Immature natural killer cell (primary cell): ENCODE data around the gene ARHGAP12. TPM values are rescaled to one million over a fixed set of nuclear protein-coding genes. Genes with fewer than 3 reads are reported as not detected.

ENCODE experiments used
- DNase-seq, 3 donors: peaks; one replicate each; pipeline ENCODE4 v3.0.0; 2022; ENCODE audit warnings: mixed read lengths in 1 of 3
- H3K27ac Mint-ChIP-seq, 6 donors: one replicate each; pipeline ENCODE4 v1.8.0; 2020; ENCODE audit warnings: mixed read lengths in 6 of 6, mild to moderate bottlenecking in 5 of 6, inconsistent platforms in 4 of 6, moderate library complexity in 3 of 6
- H3K27me3 Mint-ChIP-seq, 3 donors: one replicate each; pipeline ENCODE4 v1.8.0; 2020 to 2021; ENCODE audit warnings: low read depth in 3 of 3, mild to moderate bottlenecking in 3 of 3, mixed read lengths in 3 of 3, moderate library complexity in 3 of 3, inconsistent platforms in 1 of 3
- H3K36me3 Mint-ChIP-seq, 3 donors: one replicate each; pipeline ENCODE4 v1.8.0; 2020; ENCODE audit warnings: mixed read lengths in 3 of 3, inconsistent platforms in 2 of 3, mild to moderate bottlenecking in 2 of 3
- H3K4me1 Mint-ChIP-seq, 2 donors: one replicate each; pipeline ENCODE4 v1.8.0; 2020; ENCODE audit warnings: inconsistent platforms in 2 of 2, mild to moderate bottlenecking in 2 of 2, mixed read lengths in 2 of 2, moderate library complexity in 1 of 2
- H3K4me3 Mint-ChIP-seq, 5 donors: one replicate each; pipeline ENCODE4 v1.8.0; 2020; ENCODE audit warnings: mild to moderate bottlenecking in 5 of 5, mixed read lengths in 5 of 5, inconsistent platforms in 3 of 5, moderate library complexity in 3 of 5
- H3K9me3 Mint-ChIP-seq, 6 donors: one replicate each; pipeline ENCODE4 v1.8.0; 2020; ENCODE audit warnings: mild to moderate bottlenecking in 6 of 6, mixed read lengths in 6 of 6, inconsistent platforms in 4 of 6, moderate library complexity in 3 of 6
- polyA plus RNA-seq, 3 donors: library from polyadenylated mRNA; unstranded; fragments of 300-500 nt; fragmentation: Illumina TruSeq; gene quantifications; one replicate each; pipeline ENCODE4 v1.2.3, GENCODE V29; 2021

ARHGAP12 gene
- polyA plus RNA-seq, 3 donors from 2014 or later, result 6.2 to 11.8 (median 8.1) TPM

- no peak for DNase-seq
- H3K27ac Mint-ChIP-seq, result no peak overlapping the region
- no peak overlapping the region for H3K4me3 Mint-ChIP-seq
- peaks cover 4 to 30% of the 10 kb centered on the region in 2 donors for H3K4me1 Mint-ChIP-seq
- H3K27me3 Mint-ChIP-seq, result peaks cover 0 to 2% (median 0%) of the 10 kb centered on the region in 3 donors
- no peaks in the 10 kb centered on the region for H3K9me3 Mint-ChIP-seq
- H3K36me3 Mint-ChIP-seq, result no peaks in the 10 kb centered on the region
Observed at GRCh38 chr10:31875608-31876007, 53.0 kb downstream of the ARHGAP12 start.

DNA sequence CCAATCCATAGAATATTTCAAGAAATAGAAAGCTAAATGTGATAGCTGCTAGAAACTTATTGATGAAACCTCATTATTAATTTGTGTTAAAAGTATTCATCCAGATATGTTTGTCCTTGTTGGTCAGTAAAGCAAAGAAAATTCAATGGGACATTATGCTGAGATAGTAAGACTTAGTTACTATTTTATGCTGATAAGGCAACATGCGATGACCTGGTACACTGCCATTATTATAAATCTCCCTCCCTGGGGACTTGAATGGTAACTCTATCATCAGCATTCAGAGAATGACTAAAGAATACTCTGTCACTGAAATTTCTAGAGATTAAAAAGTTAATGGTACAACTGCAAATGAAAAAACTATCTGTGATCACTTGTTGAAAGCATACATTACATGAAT is 54.9 kb downstream of the ARHGAP12 start:
- Mint-ChIP-seq H3K4me3 (no peak overlapping the region), H3K27me3 (no peaks in the 10 kb centered on the region), H3K27ac (no peak overlapping the region), H3K4me1 (peaks cover under 1 to 23% of the 10 kb centered on the region in 2 donors), H3K9me3 (no peaks in the 10 kb centered on the region), H3K36me3 (no peaks in the 10 kb centered on the region)
- DNase-seq, result no peak

DNA sequence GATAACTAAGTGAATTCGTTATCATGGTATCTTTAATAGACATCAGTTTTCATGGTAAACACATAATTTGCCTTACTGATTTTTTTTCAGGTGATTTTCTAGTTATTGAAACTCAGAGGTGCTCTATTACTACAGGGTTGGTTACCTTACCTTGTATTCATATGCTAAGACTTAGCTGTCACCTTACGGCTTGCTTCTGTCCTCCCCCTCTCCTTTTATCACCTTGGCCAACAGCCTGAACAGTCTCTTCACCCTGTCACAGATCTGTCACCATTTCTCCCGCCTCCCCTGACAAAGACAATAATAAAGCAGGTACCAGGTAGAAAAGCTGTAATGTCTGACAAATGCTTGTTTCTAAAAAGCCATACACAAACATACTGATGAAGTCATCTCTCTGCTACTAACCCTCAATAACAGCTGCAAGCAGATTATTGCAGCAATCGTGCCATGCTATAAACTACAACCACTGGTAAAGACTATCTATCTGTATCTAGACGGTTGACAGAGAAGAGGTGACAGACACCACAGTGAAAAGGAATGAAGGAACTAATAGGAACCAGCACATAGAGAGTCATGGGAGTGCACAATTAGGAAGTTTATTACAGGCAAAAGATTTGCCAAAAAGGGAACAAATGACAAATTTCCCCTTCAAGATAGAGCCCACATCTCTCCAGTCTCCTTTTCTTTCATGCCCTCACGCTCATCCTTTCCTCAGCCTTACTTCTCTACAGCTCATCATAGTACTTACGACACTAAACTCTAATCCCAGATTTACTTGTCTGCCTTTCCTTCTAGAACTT is 57.2 kb downstream of the ARHGAP12 start:
- no peak for DNase-seq
- no peak overlapping the region for H3K27ac Mint-ChIP-seq
- no peaks in the 10 kb centered on the region for H3K27me3 Mint-ChIP-seq
- no peak overlapping the region for H3K4me3 Mint-ChIP-seq
- H3K4me1 Mint-ChIP-seq, result peaks cover 2 to 16% of the 10 kb centered on the region in 2 donors
- H3K9me3 Mint-ChIP-seq, result no peaks in the 10 kb centered on the region
- H3K36me3 Mint-ChIP-seq, result no peaks in the 10 kb centered on the region

- Mint-ChIP-seq H3K4me1 (peaks cover 11 to 48% of the 10 kb centered on the region in 2 donors), H3K36me3 (peaks cover 0 to 3% (median 0%) of the 10 kb centered on the region in 3 donors), H3K9me3 (no peaks in the 10 kb centered on the region), H3K27me3 (peaks cover 0 to under 1% (median 0%) of the 10 kb centered on the region in 3 donors), H3K27ac (no peak overlapping the region), H3K4me3 (no peak overlapping the region)
- no peak for DNase-seq
Observed at GRCh38 chr10:31867646-31868045, 61.0 kb downstream of the ARHGAP12 start.

GRCh38 chr10:31866118-31866670 is 62.4 kb downstream of the ARHGAP12 start:
- no peaks in the 10 kb centered on the region for H3K9me3 Mint-ChIP-seq
- no peak overlapping the region for H3K4me3 Mint-ChIP-seq
- H3K27me3 Mint-ChIP-seq, result peaks cover 0 to 2% (median 0%) of the 10 kb centered on the region in 3 donors
- no peak for DNase-seq
- H3K4me1 Mint-ChIP-seq, result peaks cover 16 to 57% of the 10 kb centered on the region in 2 donors
- H3K36me3 Mint-ChIP-seq, result peaks cover 0 to 6% (median 0%) of the 10 kb centered on the region in 3 donors
- peak overlapping the region in 1 of 6 donors; percentile 9 for H3K27ac Mint-ChIP-seq

DNA sequence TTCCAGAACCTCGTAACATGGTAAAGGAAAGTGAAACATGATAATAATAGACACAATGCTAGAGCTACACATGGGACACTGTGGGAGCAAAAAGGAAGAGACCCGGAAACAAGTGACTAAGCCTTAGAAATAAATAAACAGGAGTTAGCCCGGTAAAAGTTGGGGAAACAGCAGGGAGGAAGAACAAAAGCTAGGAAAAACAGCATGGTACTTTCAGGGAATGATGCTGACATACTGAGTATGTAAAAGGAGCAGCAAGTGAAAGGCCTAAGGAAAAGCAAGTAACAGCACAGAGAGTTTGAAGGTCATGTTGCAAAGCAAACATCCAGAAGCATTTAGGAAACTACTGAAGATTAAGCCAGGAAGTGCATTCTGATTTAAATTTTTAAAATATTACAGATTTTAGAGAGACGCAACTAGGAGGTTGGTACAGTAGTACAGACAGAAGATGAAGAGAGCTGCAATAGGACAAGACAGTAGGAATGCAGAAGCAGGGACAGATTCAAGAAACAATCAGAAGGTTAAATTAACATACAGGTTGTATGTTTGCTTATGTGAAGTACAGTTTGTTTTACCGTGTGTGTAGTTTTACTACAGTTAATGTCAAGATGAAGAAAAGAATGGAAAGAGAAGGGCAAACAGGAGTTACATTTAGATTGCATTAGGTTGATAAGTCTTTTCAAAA is 63.7 kb downstream of the ARHGAP12 start:
- H3K27ac Mint-ChIP-seq, result peak overlapping the region in 2 of 6 donors; percentile 2 to 11
- H3K4me1 Mint-ChIP-seq, result peaks cover 16 to 57% of the 10 kb centered on the region in 2 donors
- H3K4me3 Mint-ChIP-seq, result no peak overlapping the region
- H3K9me3 Mint-ChIP-seq, result no peaks in the 10 kb centered on the region
- peaks cover 4 to 10% (median 4%) of the 10 kb centered on the region in 3 donors for H3K36me3 Mint-ChIP-seq
- no peak for DNase-seq
- peaks cover 0 to 2% (median 0%) of the 10 kb centered on the region in 3 donors for H3K27me3 Mint-ChIP-seq

DNA sequence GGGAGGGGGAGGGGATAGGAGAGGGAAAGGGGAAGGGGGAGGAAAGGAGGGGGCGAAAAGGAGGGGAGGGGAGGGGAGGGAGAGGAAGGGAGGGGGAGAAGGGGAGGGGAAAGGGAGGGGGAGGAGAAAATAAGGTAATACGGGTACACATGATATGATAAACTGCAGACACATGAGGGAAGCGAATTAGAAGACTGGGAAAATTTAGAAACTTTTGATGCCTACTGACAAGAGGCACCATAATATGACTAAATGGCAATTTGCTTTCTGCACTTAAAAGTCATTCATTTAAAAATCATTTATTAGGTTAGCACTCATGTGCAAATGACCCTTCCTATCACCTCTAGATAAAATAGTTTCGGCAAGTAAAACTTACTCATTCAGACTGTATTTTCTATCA is 73.6 kb downstream of the ARHGAP12 start:
- no peak for DNase-seq
- Mint-ChIP-seq H3K9me3 (peaks cover 0 to 1% (median 0%) of the 10 kb centered on the region in 6 donors), H3K4me1 (peaks cover 1 to 40% of the 10 kb centered on the region in 2 donors), H3K4me3 (no peak overlapping the region), H3K36me3 (peaks cover 17 to 18% (median 18%) of the 10 kb centered on the region in 3 donors), H3K27ac (no peak overlapping the region), H3K27me3 (no peaks in the 10 kb centered on the region)

GRCh38 chr10:31853629-31854028 is 75.0 kb downstream of the ARHGAP12 start:
- H3K27ac Mint-ChIP-seq, result no peak overlapping the region
- H3K36me3 Mint-ChIP-seq, result peaks cover 6 to 16% (median 8%) of the 10 kb centered on the region in 3 donors
- H3K9me3 Mint-ChIP-seq, result no peaks in the 10 kb centered on the region
- H3K27me3 Mint-ChIP-seq, result peaks cover 0 to 2% (median 0%) of the 10 kb centered on the region in 3 donors
- peaks cover 3 to 51% of the 10 kb centered on the region in 2 donors for H3K4me1 Mint-ChIP-seq
- no peak overlapping the region for H3K4me3 Mint-ChIP-seq
- DNase-seq, result no peak

DNA sequence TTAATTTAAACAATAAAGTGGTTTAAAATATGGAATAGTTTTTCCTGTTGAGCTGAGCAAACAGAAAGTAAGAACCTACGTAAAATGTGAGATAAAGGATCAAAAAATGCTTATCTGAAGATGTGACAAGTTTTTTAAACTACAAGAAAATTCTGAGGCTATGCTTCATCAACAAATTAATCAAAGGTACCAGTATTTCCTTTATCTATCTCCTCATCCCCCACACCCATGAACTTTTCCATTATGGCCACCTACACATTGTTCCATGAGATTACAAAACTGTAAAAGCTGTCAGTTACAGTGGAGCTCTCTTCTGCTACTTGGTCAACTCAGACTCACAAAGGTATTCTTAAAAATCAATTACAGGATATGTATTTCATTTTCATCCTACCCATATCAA is 77.4 kb downstream of the ARHGAP12 start:
- Mint-ChIP-seq H3K9me3 (no peaks in the 10 kb centered on the region), H3K4me3 (no peak overlapping the region), H3K27me3 (peaks cover 0 to 4% (median 0%) of the 10 kb centered on the region in 3 donors), H3K27ac (no peak overlapping the region), H3K36me3 (peaks cover 8 to 17% (median 8%) of the 10 kb centered on the region in 3 donors), H3K4me1 (peaks cover 3 to 51% of the 10 kb centered on the region in 2 donors)
- DNase-seq, result no peak

- Mint-ChIP-seq H3K27me3 (peaks cover 0 to 4% (median 0%) of the 10 kb centered on the region in 3 donors), H3K9me3 (no peaks in the 10 kb centered on the region), H3K4me1 (peaks cover 6 to 63% of the 10 kb centered on the region in 2 donors), H3K36me3 (peaks cover 8 to 17% (median 8%) of the 10 kb centered on the region in 3 donors), H3K4me3 (no peak overlapping the region), H3K27ac (peak overlapping the region in 1 of 6 donors; percentile 28)
- DNase-seq, result no peak
Observed at GRCh38 chr10:31847515-31847914, 81.1 kb downstream of the ARHGAP12 start.

- Mint-ChIP-seq H3K4me3 (no peak overlapping the region), H3K36me3 (peaks cover 3 to 8% (median 8%) of the 10 kb centered on the region in 3 donors)
- no peak for DNase-seq
Observed at GRCh38 chr10:31838709-31839108, 89.9 kb downstream of the ARHGAP12 start.

DNA sequence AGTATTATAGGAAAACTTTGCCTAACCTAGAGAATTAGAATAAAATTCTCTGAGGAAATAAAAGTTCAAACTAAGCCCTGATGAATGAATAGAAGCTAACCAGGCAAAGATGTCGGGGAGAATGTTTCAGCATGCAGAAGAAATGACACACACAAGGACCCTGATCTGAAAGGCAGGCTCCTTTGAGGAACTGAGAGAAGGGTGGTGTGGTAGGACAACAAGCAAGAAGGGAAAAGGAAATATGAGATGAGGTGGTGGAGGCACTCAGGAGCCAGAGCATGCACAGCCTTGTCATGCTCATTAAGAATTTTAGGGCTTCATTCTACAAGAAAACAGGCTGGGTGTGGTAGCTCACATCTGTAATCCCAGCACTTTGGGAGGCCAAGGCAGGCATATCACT is 90.6 kb downstream of the ARHGAP12 start:
- H3K4me3 Mint-ChIP-seq, result no peak overlapping the region
- H3K4me1 Mint-ChIP-seq, result peaks cover 5 to 6% of the 10 kb centered on the region in 2 donors
- H3K27me3 Mint-ChIP-seq, result no peaks in the 10 kb centered on the region
- no peaks in the 10 kb centered on the region for H3K9me3 Mint-ChIP-seq
- DNase-seq, result no peak
- H3K27ac Mint-ChIP-seq, result no peak overlapping the region
- peaks cover 3 to 12% (median 8%) of the 10 kb centered on the region in 3 donors for H3K36me3 Mint-ChIP-seq

More at GRCh38 chr10:31838709-31839108, 89.9 kb downstream of the ARHGAP12 start:
- H3K4me1 Mint-ChIP-seq, result peaks cover 6 to 11% of the 10 kb centered on the region in 2 donors
- no peak overlapping the region for H3K27ac Mint-ChIP-seq
- no peaks in the 10 kb centered on the region for H3K27me3 Mint-ChIP-seq
- H3K9me3 Mint-ChIP-seq, result no peaks in the 10 kb centered on the region

DNA sequence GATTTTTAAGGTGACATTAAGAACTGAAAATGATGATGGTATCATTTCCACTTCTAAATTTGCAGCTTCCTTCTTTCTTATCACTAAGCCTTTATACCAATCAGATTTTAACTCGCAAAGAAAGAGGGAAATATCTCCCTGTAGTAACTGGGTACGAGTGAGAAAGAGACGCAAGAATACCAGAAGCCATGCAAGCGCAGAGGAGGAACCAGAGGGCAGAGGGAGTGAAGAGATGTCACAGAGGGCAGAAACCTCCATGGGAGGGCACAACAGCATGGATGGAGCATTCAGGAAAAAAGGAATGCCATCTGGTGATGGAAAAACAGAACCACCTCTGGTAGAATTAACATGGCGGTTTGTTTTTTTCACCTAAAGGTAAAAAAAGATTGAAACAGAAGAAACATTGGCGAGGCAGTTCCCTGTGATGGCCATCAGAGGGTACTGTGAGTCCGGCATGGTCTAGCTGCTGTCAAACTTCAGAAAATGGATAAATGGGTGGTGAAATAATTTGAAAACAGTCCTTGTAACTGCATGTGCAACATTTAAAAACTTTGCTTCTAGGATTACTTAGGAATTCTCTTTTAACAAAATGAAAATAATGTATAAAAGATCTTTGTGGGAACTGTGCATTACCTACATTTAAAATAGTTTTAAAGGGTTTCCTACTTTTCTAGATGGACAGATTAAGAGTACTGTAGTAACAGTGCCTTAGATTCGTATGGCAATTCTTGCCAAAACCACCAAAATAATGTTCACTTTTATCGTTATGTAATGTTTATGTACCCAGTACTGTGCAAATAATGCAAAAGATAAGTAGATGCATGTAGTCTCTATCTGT is 91.8 kb downstream of the ARHGAP12 start:
- Mint-ChIP-seq H3K4me1 (peaks cover 0 to 3% of the 10 kb centered on the region in 2 donors), H3K9me3 (no peaks in the 10 kb centered on the region), H3K36me3 (peaks cover 3 to 12% (median 8%) of the 10 kb centered on the region in 3 donors), H3K27me3 (no peaks in the 10 kb centered on the region), H3K4me3 (no peak overlapping the region), H3K27ac (no peak overlapping the region)
- no peak for DNase-seq
